Right lobe of liver (tissue), 4 donors: Measurements from ENCODE around the gene DAPK1.

ENCODE experiments used
- CTCF ChIP-seq, 4 donors: fragments of 200-600 bp in 3 of 4; fragments of 450-650 bp in 1 of 4; IDR thresholded peaks; one replicate each; pipeline versions ENCODE4 v1.5.1 to v1.8.0; 2016 to 2022; ENCODE audit warnings: antibody characterized with exemption in 4 of 4, mild to moderate bottlenecking in 2 of 4
- POLR2A ChIP-seq: fragments of 450-650 bp; IDR thresholded peaks from one replicate; pipeline ENCODE4 v1.6.1; 2017; ENCODE audit warnings: antibody characterized with exemption, mild to moderate bottlenecking
- donor health status: DM: no; HTN: no; CAD: no.
- donor health status: DM: no; HTN: no; CAD: no.
- donor health status: DM: no; HTN: yes; CAD: no.

DNA sequence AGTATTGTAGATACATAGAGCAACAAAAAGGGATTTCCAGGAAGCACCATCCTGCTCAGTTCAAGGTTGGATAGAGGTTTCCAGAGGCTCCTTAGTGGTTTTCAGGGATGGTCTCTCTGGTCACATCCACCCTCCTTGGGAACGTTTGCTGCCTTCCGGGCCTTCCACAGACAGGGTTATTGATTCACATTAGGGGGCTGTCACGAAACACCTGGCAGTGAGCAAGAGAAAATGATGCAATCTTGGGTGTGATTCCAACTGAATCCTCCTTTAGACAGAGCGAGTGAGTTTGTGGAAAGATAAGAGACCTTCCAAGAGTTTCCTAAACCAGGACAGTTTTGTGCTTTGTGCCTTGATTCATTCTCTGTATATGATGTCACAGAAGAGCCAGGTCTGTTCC lies 184.4 kb downstream of the DAPK1 start:
- TF ChIP-seq CTCF (IDR thresholded peaks at IDR 0.05) (no peak), POLR2A (no peak)
